Nephron progenitor cell (in vitro differentiated cells): ENCODE measurements around the gene SARDH.

Experiments used
- DNase-seq: peaks from one replicate; pipeline ENCODE4 v3.0.0; 2021
- H3K27ac Mint-ChIP-seq: 2 replicates; pipeline ENCODE4 v1.8.0; 2021; ENCODE audit warnings: mild to moderate bottlenecking, moderate library complexity, mixed read lengths
- H3K27me3 Mint-ChIP-seq: 2 replicates; pipeline ENCODE4 v1.8.0; 2021; ENCODE audit warnings: mild to moderate bottlenecking, low read depth, mixed read lengths; ENCODE audit not compliant: poor library complexity
- H3K36me3 Mint-ChIP-seq: 2 replicates; pipeline ENCODE4 v1.8.0; 2021; ENCODE audit warnings: low read depth, mixed read lengths
- H3K4me1 Mint-ChIP-seq: 2 replicates; pipeline ENCODE4 v1.8.0; 2021; ENCODE audit warnings: mixed read lengths
- H3K4me3 Mint-ChIP-seq: 2 replicates; pipeline ENCODE4 v1.8.0; 2021; ENCODE audit warnings: mild to moderate bottlenecking, moderate library complexity, mixed read lengths
- H3K9me3 Mint-ChIP-seq: 2 replicates; pipeline ENCODE4 v1.8.0; 2021; ENCODE audit warnings: mild to moderate bottlenecking, moderate library complexity, mixed read lengths
- TF ChIP-seq, protein P1 (sequence below): fragments of 200-600 bp; sonication (generic); IDR thresholded peaks from 2 replicates; pipeline ENCODE4 v1.5.0; 2021; ENCODE audit warnings: antibody characterized with exemption

Gene SARDH

DNA sequence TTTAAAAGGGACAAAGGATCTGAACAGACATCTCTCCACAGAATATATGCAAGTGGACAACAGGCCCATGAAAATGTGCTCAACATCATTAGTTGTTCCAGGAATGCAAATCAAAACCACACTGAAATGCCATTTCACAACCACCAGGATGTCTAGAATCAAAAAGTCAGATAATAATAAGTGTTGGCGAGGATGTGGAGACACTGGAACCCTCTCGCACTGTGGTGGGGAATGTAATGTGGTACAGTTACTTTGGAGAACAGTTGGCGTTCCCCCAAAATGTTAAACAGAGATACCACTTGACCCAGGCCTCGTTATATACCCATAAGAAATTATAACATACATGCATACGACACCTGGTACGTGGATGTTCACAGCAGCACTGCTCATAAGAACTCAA lies 38.6 kb downstream of the SARDH start:
- Mint-ChIP-seq H3K27ac (no peak overlapping the region), H3K27me3 (peaks cover 4% of the 10 kb centered on the region), H3K4me1 (peaks cover 36% of the 10 kb centered on the region), H3K4me3 (no peak overlapping the region), H3K36me3 (peaks cover 10% of the 10 kb centered on the region), H3K9me3 (peaks cover 4% of the 10 kb centered on the region)
- TF ChIP-seq, protein P1, sequence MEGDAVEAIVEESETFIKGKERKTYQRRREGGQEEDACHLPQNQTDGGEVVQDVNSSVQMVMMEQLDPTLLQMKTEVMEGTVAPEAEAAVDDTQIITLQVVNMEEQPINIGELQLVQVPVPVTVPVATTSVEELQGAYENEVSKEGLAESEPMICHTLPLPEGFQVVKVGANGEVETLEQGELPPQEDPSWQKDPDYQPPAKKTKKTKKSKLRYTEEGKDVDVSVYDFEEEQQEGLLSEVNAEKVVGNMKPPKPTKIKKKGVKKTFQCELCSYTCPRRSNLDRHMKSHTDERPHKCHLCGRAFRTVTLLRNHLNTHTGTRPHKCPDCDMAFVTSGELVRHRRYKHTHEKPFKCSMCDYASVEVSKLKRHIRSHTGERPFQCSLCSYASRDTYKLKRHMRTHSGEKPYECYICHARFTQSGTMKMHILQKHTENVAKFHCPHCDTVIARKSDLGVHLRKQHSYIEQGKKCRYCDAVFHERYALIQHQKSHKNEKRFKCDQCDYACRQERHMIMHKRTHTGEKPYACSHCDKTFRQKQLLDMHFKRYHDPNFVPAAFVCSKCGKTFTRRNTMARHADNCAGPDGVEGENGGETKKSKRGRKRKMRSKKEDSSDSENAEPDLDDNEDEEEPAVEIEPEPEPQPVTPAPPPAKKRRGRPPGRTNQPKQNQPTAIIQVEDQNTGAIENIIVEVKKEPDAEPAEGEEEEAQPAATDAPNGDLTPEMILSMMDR = no peak
- no peak for DNase-seq

DNA sequence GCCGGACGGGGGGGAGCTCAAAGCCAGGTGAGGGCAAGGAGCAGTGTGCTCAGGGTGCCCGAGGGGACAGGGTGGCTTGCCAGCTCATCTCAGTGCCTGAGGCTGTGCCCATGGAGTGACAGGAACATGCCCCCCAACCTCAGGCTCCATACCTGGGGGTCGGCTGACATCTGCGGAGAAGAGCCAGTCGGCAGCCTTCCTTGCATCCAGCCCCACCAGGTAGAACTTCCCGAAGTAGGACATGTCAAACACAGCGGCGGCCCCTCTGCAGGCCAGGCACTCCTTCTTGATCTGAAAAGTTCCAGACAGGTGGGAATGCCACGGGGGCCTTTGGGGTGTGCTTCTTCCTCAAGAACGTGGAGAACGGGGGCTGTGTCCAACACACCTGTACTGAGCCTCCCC lies 42.1 kb downstream of the SARDH start:
- TF ChIP-seq, protein P1 = no peak
- H3K4me1 Mint-ChIP-seq = peaks cover 37% of the 10 kb centered on the region
- H3K36me3 Mint-ChIP-seq = peaks cover 10% of the 10 kb centered on the region
- no peak overlapping the region for H3K27ac Mint-ChIP-seq
- H3K9me3 Mint-ChIP-seq = peaks cover 4% of the 10 kb centered on the region
- no peak overlapping the region for H3K4me3 Mint-ChIP-seq
- peaks cover 6% of the 10 kb centered on the region for H3K27me3 Mint-ChIP-seq
- DNase-seq = peak; percentile 0

DNA sequence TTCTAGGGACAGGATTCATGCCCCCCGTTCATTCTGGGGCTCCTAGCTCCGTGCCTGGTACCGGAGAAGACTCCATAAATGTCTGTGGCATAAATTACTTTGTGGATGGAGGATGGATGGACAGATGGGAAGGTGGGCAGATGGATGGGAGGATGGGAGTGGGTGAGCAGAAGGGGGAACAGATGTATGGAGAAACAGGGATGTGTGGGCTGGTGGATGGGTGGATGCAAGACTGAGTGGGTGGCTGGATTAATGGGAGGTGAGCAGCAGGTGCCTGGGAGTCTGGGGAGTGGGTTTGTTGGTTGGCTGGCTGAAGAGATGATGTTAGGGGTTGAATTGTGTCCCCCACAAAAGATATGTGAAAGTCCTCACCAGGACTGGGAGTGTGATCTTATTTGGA lies 43.5 kb downstream of the SARDH start:
- peaks cover 6% of the 10 kb centered on the region for H3K36me3 Mint-ChIP-seq
- DNase-seq = no peak
- H3K4me1 Mint-ChIP-seq = peaks cover 37% of the 10 kb centered on the region
- H3K27me3 Mint-ChIP-seq = peaks cover 6% of the 10 kb centered on the region
- H3K27ac Mint-ChIP-seq = no peak overlapping the region
- H3K9me3 Mint-ChIP-seq = peaks cover 4% of the 10 kb centered on the region
- H3K4me3 Mint-ChIP-seq = no peak overlapping the region
- TF ChIP-seq, protein P1 = no peak

DNA sequence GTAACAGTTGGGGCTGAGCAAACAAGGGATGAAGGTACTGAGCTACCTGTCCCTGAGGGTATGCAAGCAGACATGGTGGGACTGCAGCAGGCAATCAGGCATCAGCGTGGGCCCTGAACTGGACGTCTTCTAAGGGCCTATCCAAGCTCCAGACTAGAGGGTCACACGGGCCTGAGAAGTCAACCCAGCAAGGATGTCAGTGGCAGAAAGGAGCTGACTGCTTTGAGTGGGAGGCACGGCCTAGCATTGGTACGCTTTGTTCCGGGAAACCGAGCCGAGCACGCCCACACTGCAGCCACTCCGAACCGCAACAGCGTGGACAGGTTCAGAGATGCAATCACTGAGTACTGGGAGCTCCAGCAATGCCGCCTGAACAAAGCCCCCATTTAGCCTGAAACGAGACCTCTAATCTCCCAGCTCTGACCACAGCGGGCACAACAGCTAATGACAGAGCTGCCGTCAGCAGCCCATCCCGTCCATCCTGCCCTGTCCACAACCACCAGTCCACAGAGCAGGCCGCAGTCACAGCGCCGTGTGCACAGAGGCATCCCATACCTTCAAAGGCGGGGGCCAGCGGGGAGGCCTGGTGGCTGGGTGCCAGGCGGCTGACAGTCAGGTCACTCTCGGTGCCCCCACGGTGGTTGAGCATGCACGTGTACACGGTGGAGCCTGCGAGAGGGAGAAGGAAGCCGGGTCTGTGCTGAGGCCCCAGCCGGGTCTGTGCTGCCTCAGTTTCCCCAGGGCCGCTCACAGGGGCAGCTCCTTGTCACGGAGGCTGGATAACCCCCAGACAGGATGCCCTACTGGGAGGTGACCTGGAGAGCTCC lies 44.2 kb downstream of the SARDH start:
- H3K9me3 Mint-ChIP-seq = peaks cover 4% of the 10 kb centered on the region
- H3K27me3 Mint-ChIP-seq = peaks cover 6% of the 10 kb centered on the region
- no peak overlapping the region for H3K27ac Mint-ChIP-seq
- no peak for DNase-seq
- H3K4me3 Mint-ChIP-seq = no peak overlapping the region
- peaks cover 42% of the 10 kb centered on the region for H3K4me1 Mint-ChIP-seq
- peaks cover 5% of the 10 kb centered on the region for H3K36me3 Mint-ChIP-seq
- TF ChIP-seq, protein P1 = no peak

DNA sequence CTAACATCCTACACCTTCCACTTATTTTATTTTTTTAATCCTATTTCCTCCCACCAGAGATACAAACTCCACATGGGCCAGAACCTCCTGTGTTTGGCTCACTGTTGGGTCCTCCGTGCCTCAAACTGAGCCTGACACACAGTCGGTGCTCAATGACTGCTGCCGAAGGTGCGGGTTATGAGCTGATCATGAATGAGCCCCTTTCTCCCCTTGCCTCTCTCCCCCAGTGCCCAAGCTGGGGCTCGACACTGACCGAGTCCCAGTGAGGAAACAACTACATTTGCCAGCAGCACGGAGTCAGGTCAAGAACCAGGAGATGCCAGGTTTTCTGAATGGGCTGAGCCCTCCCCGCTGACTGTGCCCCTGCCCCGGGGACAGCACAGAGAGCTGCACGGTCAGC lies 45.0 kb downstream of the SARDH start:
- DNase-seq = no peak
- TF ChIP-seq, protein P1 = no peak
- H3K9me3 Mint-ChIP-seq = no peaks in the 10 kb centered on the region
- no peaks in the 10 kb centered on the region for H3K36me3 Mint-ChIP-seq
- no peak overlapping the region for H3K4me3 Mint-ChIP-seq
- H3K4me1 Mint-ChIP-seq = peaks cover 50% of the 10 kb centered on the region
- H3K27me3 Mint-ChIP-seq = peaks cover 6% of the 10 kb centered on the region
- no peak overlapping the region for H3K27ac Mint-ChIP-seq
